Measurements from ENCODE around the gene PHACTR4.

- TF ChIP-seq CTCF (IDR thresholded peaks at IDR 0.05) (no peak), POLR2A (IDR thresholded peaks at IDR 0.05) (no peak)
These were observed 10.9 kb downstream of the PHACTR4 start for GRCh38 chr1:28380394-28380793.
